Ecto neural progenitor cell (in vitro differentiated cells): ENCODE results near the gene SUPT4H1.
A peak's percentile ranks its signal among the peaks of the same experiment; 100 is the strongest.

Experiments used
- DNase-seq: peaks from one replicate; pipeline ENCODE4 v3.0.0-alpha.2; 2018; ENCODE audit warnings: low spot score

SUPT4H1 gene

DNA sequence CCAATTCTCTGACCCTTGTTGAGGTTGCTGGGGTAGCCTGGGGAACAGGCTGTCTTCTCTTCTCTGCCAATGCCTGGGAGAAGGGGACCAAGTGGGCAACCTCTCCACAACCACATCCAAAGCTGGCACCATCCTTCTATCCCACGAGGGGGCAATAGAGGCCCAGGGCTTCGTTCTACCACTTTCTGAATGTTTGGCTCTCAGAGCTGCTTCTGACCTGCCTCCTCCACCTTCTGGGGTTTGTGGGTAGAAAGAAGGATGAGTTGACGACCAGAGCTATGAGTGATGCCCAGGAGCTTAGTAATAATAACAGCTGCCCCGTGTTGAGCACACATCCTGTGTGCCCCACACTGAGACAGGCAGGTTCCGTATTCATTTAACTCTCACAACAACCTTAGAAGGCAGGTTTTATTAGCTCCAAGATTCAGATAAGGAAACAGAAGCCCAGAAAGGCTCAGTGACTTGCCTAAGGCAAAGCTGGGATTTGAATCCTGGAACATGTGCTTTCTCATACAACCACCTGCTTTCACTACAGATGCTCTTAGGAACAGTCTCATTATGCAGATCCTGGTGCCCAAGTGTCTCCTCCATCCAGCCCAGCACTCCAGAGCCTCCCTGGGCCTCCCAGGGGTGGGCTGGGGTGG is 34.5 kb downstream of the SUPT4H1 start:
- peak; percentile 77 for DNase-seq

DNA sequence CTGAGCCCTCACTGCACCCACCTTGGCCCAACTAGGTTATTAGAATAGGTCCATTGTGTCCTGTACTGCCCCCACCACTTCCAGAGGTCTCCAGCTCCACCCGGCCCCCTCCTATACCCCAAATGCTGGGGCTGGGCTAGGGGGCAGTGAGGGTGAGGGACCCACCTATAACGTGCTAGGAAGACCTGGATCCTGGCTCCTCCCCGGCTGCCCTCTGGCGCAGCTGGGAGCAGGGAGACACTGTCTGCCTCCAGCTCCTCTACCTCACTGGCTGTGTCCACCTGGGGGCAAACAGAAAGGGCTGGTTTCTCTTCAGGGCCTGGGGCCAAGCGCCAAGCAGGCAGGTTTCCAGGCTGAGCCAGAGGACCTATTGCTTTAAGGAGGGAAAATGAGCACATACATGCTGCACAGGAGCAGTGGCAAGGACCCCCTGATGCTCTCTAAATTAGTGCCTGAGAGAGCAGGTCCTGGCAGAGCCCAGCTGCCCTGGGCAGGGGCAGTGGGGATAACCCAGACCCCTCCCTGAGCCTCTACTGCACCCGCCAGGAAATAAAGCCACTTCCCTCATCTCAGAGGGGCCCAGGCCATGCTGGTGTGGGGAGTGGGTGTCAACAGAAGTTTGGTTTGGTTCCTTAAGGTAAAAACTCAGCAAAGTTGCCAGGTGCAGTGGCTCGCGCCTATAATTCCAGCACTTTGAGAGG is 35.6 kb downstream of the SUPT4H1 start:
- DNase-seq = peak; percentile 45

DNA sequence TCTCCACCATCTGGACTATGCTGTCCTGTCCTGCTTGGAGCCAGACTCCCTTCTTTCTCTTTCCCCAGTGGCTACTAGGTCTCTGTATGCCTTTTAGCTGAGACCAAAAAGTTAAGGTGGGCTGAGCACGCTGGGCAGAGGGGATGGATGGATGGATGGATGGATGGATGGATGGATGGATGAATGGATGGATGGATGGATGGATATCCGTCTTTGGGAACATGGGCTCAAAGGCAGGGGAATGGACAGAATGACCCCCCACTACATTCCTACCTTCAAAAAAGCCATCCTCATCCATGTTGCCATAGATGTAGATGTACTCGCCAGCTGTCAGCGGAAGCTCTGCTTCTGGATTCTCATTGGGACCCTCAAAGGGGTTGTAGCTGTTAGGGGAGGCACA is 36.3 kb downstream of the SUPT4H1 start:
- no peak for DNase-seq

DNA sequence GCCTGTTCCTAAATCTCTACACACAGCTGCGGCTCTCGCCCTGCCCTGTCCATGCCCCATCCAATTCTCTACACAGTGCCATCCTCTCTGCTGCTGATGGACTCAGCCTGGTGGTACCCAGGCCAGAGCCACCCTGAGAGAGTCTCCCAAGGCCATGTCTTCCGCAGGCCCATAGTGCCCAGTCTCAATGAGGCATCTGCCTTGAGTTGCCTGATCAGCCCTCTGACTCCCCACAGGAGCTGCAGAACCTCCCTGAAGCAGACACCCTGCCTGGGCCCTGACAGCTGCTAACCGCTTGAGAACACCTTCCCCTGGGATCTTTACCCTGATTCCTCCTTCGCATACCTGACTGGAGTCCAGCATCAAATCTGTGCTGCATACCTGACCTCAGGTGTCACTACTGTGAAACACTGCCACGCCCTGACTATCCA is 36.7 kb downstream of the SUPT4H1 start:
- DNase-seq = peak; percentile 43

DNA sequence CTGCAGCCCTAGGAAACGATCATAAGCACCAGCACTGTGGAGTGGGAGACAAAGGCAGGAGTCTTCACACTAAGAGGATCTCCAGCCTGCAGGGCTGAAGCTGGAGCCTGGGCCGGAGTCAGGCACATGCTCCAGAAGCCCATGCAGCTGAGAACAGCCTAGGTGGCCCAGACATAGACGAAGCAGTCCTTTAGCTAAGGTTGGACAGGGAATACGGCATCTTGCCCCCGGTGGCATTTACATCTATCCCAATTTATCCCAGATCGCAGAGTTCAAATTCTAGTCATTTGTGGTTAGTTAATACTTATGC is 37.3 kb downstream of the SUPT4H1 start:
- DNase-seq = peak; percentile 41

GRCh38 chr17:58313815-58314705 is 37.9 kb downstream of the SUPT4H1 start:
- peak; percentile 50 for DNase-seq

DNA sequence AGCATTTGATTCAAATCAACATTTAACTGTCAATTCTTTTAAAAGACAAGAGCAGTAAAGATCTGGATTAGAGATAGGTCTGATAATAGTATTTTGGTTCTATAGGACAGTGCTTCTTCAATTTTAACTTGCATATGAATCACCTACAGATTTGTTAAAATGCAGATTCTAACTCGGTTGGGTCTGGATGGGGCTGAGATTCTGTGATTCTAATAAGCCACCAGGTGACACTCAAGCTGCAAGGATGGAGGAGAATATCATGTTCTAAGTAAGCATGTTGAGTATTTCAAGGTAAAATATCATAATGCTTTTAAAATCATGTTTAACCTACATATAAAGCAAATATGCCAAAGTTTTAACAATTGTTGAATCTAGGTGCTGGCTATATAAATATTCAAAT is 39.2 kb downstream of the SUPT4H1 start:
- DNase-seq = no peak

GRCh38 chr17:58312021-58312630 is 39.9 kb downstream of the SUPT4H1 start:
- DNase-seq = peak; percentile 54

- DNase-seq = peak; percentile 42
Observed at GRCh38 chr17:58311429-58311894, 40.5 kb downstream of the SUPT4H1 start.

DNA sequence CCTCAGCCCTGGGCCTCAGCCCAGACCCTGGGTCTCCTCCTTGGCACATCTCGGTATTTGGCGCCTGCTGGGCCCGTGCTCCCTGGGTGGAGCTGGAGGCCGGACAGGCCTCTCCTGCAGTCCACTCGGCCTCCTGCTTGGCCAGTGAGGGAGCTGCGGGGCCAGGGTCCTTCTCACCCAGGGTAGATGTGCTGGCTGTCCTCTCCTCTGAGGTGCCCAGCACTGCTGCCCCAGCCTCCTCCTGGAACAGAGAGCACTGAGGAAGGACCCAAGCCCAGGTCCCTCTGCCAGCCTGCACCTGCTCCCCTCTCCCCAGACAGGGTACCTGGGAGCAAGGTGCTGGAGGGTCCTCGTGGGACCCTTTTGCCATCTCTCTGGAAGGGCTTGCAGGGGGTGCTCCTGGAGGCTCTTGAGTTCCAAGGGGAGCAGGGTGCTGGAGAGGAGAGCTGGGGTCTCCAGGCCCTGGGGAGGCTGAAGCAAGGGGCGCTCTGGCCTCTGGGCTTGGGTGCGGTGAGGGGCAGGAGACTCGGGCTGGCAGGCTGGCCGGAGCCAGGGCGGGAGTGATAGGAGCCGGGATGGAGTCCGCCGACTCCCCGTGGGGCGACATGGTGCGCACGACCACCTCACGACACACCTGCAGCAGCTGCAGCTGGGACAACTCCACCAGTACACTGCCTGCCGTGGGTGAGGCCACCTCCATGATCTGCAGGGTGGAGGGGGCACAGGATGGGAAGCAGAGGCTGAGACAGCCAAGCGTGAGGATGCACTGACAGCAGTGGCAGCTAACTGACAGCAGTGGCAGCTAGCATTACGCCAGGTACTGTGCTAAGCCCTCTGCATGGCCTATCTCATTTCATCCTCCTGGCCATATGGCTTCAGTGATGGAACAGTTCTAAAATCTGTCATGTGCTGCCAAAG is 41.2 kb downstream of the SUPT4H1 start:
- peak; percentile 47 for DNase-seq

- no peak for DNase-seq
Observed at GRCh38 chr17:58309918-58310259, 42.1 kb downstream of the SUPT4H1 start.

GRCh38 chr17:58308985-58309917 is 42.8 kb downstream of the SUPT4H1 start:
- DNase-seq = peak; percentile 44

DNA sequence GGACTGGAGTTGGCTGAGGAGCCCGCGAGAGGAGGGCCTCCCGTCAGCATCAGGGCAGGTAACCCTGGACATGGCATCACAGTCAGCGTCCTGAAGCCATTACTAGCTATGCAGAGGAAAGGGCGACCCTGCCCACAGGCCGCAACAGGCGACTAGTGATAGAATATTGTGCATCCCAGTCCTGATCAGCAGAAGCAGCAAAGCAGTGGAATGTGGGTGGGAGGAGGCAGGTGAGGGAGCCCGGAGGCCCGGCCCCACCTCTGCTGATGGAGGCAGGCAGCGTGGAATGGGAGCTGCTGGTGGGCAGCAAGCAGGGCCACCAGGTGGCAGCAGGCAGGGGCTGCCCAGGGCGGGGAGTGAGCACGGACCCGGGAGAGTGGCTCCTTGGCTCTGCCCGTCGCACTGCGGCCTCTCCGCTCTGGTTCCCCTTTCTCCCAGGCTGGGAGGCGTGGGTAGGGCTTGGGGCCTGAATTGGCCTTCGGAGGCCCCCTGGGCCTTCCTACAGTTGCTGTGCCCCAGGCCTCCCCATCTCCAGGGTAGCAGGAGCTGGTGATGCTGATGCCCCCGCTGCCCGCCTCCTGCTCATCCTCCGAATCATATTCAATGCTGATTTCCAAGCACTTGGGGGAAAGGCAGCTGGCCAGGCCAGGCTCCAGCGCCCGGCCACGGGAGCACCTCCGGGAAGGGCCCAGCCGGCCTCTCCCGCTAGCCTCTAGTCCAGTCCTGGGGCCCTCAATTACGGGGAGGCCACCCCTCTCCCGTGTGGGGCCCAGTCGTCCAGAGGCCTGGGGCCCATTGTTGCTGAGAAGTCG is 43.6 kb downstream of the SUPT4H1 start:
- DNase-seq = peak; percentile 77

DNA sequence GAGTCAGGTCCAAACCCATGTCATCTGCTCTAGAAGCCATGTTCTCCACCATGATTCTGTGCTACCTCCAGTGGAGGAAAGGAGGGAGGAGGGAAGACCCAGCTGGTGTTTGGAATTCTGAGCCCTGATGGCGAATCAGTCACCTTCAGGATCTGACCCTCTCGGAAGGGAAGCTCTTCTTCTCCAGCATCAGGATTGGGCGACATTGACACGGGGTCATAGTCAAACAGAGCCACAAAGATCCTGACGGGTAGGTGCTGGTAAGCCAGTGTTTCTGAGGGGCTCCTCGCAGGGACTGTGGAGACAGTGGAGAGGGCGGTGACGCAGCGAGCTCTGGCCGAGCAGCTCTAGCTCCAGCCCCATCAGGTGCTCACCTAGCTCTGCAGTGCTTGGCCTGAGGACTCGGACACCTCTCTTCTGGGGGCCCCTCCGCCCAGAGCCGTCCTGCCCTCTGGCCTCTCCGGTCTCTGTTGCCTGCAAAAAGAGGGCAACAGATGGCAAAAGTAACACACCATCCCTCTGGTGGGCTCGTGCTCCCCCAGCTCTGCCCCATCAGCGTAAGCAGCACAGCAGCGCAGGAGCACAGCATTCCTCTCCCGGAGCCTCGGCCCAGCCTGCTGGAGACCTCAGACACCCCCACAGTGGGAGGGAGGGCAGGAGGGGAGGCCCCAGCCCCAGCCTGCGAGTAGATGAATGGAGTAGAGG is 44.4 kb downstream of the SUPT4H1 start:
- DNase-seq = peak; percentile 51

GRCh38 chr17:58306131-58306951 is 45.7 kb downstream of the SUPT4H1 start:
- peak; percentile 46 for DNase-seq

DNA sequence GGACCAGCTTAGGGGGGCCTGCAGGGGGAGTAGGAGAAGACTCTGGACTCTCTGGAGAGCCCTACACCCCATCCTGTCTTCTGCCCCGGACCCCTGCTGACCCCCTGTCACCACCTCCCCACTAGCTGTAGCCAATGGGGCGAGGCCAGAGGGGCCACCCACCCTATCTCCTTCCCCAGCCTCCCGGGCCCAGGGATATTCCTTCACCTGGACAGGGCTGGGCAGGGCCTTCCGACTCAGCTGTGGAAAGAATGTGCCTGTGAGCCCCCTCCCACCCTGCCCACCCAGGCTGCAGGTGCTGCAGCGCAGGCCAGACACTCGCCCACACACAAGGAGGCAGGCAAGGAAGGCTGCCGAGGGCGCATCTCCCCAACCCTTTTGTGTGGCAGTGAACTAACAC is 46.4 kb downstream of the SUPT4H1 start:
- DNase-seq = peak; percentile 48

GRCh38 chr17:58304750-58305486 is 47.1 kb downstream of the SUPT4H1 start:
- DNase-seq = peak; percentile 47
